Neuron (in vitro differentiated cells): ENCODE data around the gene SNHG17.
A peak's percentile ranks its signal among the peaks of the same experiment; 100 is the strongest.

ENCODE experiments used
- H2AFZ ChIP-seq: one replicate; pipeline ENCODE4 v1.6.1; 2013; ENCODE audit warnings: low read depth, mild to moderate bottlenecking, inconsistent platforms, low read length, moderate library complexity
- H3K27me3 ChIP-seq: one replicate; pipeline ENCODE4 v1.6.1; 2013; ENCODE audit warnings: low read length; ENCODE audit not compliant: insufficient read depth
- H3K36me3 ChIP-seq: one replicate; pipeline ENCODE4 v1.6.1; 2013; ENCODE audit warnings: low read length; ENCODE audit not compliant: insufficient read depth
- H3K4me1 ChIP-seq: one replicate; pipeline ENCODE4 v1.6.1; 2013; ENCODE audit warnings: low read length; ENCODE audit not compliant: insufficient read depth
- H3K4me3 ChIP-seq: 2 replicates; pipeline ENCODE4 v1.5.1; 2013; ENCODE audit warnings: mild to moderate bottlenecking, low read length, moderate library complexity
- H3K9me3 ChIP-seq: one replicate; pipeline ENCODE4 v1.6.1; 2013; ENCODE audit warnings: low read length

SNHG17 gene

DNA sequence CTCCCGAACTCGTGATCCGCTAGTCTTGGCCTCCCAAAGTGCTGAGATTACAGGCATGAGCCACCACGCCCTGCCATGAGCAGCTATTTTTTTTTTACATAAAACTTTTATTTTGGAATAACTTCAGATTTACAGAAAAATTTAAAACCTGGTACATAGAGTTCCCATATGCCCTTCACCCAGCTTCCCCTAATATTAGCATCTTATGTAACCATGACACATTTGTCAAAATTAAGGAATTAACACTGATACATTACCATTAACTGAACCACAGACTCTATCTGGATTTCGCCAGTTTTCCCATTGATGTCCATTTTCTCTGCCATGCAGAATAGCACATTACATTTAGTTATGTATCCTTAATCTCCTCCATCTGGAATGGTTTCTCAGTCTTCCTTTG is 23.2 kb upstream of the SNHG17 start:
- Histone ChIP-seq H3K4me1 (no peaks in the 10 kb centered on the region), H3K4me3 (no peak overlapping the region), H3K36me3 (no peaks in the 10 kb centered on the region), H3K27me3 (no peaks in the 10 kb centered on the region), H2AFZ (no peak overlapping the region), H3K9me3 (peaks cover 2% of the 10 kb centered on the region)

- Histone ChIP-seq H3K36me3 (peaks cover 14% of the 10 kb centered on the region), H3K4me3 (no peak overlapping the region), H3K4me1 (peaks cover 2% of the 10 kb centered on the region), H2AFZ (no peak overlapping the region), H3K9me3 (no peaks in the 10 kb centered on the region), H3K27me3 (no peaks in the 10 kb centered on the region)
Observed at GRCh38 chr20:38454556-38455473, 19.7 kb upstream of the SNHG17 start.

DNA sequence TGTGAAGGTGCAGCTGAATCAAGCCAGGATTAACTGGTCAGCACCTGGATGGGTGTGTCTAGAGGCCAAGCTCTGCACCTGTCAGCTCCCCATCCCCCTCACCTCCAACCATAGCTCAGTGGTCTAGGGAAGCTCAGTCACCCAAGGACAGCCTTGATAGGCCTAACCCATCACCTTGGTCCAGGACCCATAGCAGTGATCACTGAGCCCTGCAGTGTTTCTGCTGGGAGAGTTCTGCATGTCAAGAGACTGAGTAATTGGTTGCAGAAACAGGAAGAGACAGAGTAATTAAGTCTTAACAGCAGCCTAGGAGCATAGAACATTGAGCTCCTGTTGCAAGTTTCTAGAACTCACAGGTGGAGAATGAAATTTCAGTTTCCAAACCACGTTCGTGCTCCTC is 18.8 kb upstream of the SNHG17 start:
- no peaks in the 10 kb centered on the region for H3K9me3 ChIP-seq
- H3K27me3 ChIP-seq = no peaks in the 10 kb centered on the region
- H3K4me3 ChIP-seq = no peak overlapping the region
- peaks cover 22% of the 10 kb centered on the region for H3K36me3 ChIP-seq
- peaks cover 2% of the 10 kb centered on the region for H3K4me1 ChIP-seq
- H2AFZ ChIP-seq = no peak overlapping the region

DNA sequence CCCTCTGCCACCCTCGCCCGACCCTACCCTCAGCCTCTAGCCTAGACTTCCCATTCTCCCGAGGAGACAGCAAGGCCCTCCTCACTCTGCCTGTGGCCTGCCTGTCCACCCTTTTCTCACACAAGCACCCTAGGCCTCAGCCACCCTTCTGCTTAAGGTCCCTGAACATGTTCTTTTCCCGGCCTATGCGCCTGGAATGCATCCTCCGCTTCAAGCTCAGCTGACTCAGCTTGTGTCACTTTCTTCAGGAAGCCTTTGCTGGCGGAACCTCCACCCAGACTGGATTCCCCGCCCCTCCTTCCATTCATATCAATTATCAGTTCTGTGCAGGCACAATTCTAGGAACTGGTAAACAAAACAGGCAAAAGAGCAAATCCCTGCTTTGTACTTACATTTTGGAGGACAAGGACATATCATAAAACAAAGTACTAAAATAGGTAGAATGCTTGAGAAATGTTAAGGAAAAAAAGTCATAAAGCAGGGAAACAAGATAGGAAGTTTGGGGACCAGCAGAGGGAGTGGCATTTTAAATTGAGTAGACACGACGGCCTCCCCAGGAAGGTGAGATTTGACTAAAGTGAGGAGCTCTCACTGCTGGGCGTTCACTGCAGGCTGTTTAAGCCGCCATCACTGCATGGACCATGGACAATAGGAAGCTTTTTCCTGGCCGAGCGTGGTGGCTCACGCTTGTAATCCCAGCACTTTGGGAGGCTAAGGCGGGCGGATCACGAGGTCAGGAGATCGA is 17.9 kb upstream of the SNHG17 start:
- no peak overlapping the region for H3K4me3 ChIP-seq
- H3K36me3 ChIP-seq = peaks cover 31% of the 10 kb centered on the region
- peaks cover 2% of the 10 kb centered on the region for H3K4me1 ChIP-seq
- no peaks in the 10 kb centered on the region for H3K9me3 ChIP-seq
- H2AFZ ChIP-seq = no peak overlapping the region
- H3K27me3 ChIP-seq = no peaks in the 10 kb centered on the region

- Histone ChIP-seq H3K27me3 (no peaks in the 10 kb centered on the region), H3K9me3 (no peaks in the 10 kb centered on the region), H3K4me3 (no peak overlapping the region), H3K4me1 (peaks cover 16% of the 10 kb centered on the region), H2AFZ (no peak overlapping the region), H3K36me3 (peaks cover 31% of the 10 kb centered on the region)
Observed at GRCh38 chr20:38450412-38450975, 15.4 kb upstream of the SNHG17 start.

DNA sequence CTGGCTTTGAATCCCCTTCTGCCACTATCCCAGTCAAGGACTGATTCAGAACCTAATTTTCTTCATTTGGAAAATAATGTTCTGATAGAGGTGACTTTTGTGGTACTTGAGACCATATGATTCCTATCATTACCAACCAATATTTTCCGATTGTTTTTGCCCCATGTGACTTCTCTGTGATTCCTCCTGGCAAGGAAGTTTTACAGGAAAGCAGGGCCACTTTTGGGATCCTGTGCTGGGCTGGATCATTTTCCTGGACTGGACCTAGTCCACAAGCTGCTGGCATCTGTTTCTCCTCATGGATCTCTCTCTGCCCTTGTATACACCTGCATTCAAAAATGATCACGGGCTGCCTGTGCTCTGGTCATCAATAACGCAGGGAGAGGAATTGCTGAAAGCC is 13.9 kb upstream of the SNHG17 start:
- Histone ChIP-seq H3K27me3 (no peaks in the 10 kb centered on the region), H3K4me1 (peaks cover 16% of the 10 kb centered on the region), H2AFZ (no peak overlapping the region), H3K36me3 (peaks cover 31% of the 10 kb centered on the region), H3K4me3 (no peak overlapping the region), H3K9me3 (no peaks in the 10 kb centered on the region)

- Histone ChIP-seq H2AFZ (no peak overlapping the region), H3K4me1 (peaks cover 16% of the 10 kb centered on the region), H3K27me3 (no peaks in the 10 kb centered on the region), H3K4me3 (no peak overlapping the region), H3K36me3 (peaks cover 31% of the 10 kb centered on the region), H3K9me3 (no peaks in the 10 kb centered on the region)
Observed at GRCh38 chr20:38447931-38448675, 13.0 kb upstream of the SNHG17 start.

DNA sequence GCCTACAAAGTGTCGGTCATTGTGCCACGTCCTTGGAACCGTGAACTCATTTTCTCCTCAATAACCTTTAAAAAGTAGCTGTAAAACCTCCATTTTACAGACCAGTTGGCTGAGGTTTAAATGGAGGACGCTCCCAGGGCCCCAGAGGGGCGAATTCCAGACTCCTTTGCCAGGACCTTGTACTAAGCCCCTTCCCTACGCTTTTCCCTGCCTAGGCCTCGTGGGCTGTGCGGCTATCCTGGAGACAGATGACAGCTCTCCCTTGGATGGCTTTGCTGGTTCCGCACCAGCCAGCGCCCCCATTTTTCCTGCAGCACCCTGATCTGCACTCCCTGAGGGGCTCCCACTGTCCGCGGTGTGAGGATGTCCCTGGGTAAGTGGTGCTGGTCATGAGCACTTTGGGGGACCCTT is 12.1 kb upstream of the SNHG17 start:
- Histone ChIP-seq H3K9me3 (no peaks in the 10 kb centered on the region), H3K27me3 (no peaks in the 10 kb centered on the region), H3K36me3 (peaks cover 31% of the 10 kb centered on the region), H2AFZ (peak overlapping the region; percentile 78), H3K4me1 (peaks cover 16% of the 10 kb centered on the region), H3K4me3 (peak overlapping the region; percentile 79)

GRCh38 chr20:38446441-38447209 is 11.5 kb upstream of the SNHG17 start:
- Histone ChIP-seq H3K4me1 (peaks cover 21% of the 10 kb centered on the region), H3K27me3 (no peaks in the 10 kb centered on the region), H3K4me3 (peak overlapping the region; percentile 79), H2AFZ (peak overlapping the region; percentile 78), H3K9me3 (no peaks in the 10 kb centered on the region), H3K36me3 (peaks cover 31% of the 10 kb centered on the region)

DNA sequence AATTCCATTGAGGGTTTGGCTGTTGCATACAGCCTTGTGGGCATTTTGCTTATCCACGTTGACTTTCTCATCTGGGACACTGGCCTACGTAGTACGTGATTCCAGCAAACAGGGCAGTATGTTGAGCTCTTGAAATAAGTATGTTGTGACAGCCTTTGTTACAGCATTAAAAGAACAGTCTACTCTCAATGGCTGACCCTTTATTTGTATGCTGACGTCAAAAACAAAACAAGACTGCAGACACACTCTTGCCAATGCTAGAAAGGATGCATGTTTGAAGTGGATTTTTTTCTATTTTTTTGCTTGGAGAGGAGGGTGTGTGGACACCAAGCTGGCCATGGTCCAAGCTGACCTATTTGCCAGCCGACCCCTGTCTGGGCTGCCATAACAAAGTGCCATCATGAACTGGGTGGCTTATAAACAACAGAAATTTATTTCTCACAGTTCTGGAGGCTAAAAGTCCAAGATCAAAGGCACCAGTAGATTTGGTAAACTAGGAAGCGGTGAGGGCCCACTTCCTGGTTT is 10.8 kb upstream of the SNHG17 start:
- peaks cover 23% of the 10 kb centered on the region for H3K4me1 ChIP-seq
- H3K27me3 ChIP-seq = no peaks in the 10 kb centered on the region
- peak overlapping the region; percentile 79 for H3K4me3 ChIP-seq
- H2AFZ ChIP-seq = peak overlapping the region; percentile 78
- H3K9me3 ChIP-seq = no peaks in the 10 kb centered on the region
- peaks cover 29% of the 10 kb centered on the region for H3K36me3 ChIP-seq

DNA sequence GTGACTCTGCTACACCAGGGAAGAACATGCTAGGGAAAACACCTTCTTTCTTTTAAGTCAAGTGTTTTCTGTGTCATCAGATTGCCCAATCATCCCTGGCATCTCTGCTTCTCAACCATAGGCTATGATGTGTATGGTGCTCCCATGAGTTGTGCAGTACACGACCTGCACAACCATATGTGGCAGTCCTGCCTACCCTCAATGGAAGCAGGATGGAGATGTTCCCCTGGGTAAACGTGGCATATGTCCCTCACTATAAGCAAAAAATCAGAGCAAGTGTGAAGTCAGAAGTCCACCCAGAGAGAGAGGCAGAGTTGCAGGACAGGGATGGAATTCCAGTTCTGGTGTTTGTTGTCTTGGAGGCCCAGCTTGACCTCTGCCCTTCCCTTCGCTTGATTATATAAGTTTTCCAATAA is 10.3 kb upstream of the SNHG17 start:
- Histone ChIP-seq H3K27me3 (no peaks in the 10 kb centered on the region), H2AFZ (no peak overlapping the region), H3K4me3 (no peak overlapping the region), H3K9me3 (no peaks in the 10 kb centered on the region), H3K4me1 (peaks cover 23% of the 10 kb centered on the region), H3K36me3 (peaks cover 23% of the 10 kb centered on the region)

DNA sequence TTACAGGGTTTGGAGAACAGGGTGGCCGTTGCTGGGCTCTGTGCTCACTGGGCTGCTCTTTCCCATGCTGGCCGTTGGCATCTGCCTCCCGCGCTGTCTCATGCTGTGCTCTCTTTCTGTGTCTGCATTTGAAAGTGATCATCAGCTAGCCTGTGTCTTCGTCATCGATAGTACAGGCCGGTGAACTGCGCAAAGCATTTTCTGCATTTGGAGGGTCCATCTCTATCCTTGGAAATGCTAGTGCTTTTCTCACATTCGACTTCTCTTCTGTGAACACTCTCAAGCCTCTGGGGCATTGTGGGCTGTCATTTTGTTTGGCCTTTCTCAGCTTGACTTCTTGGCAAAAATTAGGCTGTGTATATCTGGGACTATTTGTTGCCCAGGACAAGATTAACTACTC is 6.8 kb upstream of the SNHG17 start:
- Histone ChIP-seq H2AFZ (no peak overlapping the region), H3K4me1 (peaks cover 13% of the 10 kb centered on the region), H3K27me3 (no peaks in the 10 kb centered on the region), H3K9me3 (no peaks in the 10 kb centered on the region), H3K36me3 (no peaks in the 10 kb centered on the region), H3K4me3 (peak overlapping the region; percentile 1)
